ENCODE data around the gene LRRC17.

The LRRC17 gene

DNA sequence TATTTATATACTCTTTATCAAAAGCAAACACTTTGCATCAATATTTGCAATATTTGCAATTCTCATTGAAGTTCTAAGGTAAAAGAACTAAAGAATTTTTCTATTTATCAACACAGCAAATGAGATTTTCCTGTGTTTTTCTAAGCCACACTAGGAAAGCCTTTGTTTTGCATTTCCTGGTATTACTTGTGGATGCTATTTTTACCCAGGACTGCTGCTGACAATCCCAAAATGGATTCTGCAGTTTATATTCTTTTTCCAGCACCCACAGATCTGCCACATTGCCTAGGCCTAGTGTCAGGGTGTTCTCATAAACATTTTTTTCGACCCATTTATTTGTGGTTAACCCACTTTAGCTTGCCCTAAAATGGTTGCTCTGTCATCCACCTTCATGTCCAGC lies 25.9 kb downstream of the LRRC17 start (continued):
- TF ChIP-seq, protein P1, sequence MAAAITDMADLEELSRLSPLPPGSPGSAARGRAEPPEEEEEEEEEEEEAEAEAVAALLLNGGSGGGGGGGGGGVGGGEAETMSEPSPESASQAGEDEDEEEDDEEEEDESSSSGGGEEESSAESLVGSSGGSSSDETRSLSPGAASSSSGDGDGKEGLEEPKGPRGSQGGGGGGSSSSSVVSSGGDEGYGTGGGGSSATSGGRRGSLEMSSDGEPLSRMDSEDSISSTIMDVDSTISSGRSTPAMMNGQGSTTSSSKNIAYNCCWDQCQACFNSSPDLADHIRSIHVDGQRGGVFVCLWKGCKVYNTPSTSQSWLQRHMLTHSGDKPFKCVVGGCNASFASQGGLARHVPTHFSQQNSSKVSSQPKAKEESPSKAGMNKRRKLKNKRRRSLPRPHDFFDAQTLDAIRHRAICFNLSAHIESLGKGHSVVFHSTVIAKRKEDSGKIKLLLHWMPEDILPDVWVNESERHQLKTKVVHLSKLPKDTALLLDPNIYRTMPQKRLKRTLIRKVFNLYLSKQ (tag by site-specific recombination; IDR thresholded peaks at IDR 0.05; ENCODE audit: borderline replicate concordance), result no peak

DNA sequence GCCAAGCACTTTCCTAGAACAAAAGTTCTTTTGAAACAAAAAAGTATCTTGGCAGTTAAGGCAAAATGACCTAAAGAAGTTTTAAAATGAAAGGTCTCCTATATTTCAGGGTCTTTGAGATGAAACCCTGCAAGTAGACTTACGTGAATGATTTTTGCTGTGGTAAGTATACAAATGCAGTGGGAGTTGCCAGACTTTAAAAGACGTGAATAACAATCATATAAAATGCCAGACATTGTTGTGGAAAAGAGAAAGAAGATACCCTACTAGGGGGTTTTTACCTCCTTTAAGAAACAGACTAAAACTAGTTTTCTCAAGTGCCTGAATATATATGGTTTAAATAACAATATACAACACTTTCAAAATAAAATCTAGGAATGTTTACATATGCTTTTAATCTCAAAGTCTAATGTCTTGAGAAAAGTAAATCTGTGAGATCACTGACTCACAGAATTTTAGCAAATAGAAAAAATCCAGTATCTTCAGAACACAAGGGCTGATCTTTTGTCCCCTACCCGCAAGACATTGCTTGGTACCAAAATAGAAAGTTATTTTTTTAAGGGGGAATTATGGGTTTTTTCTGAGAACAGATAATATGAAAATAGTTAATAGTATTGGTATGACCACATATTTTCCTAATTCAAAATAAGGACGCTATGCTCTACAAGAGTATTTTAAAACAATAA lies 29.5 kb downstream of the LRRC17 start:
- Histone ChIP-seq H3K9me3 (ENCODE audit: control insufficient read depth, insufficient read depth, low read depth, low read length) (no peaks in the 10 kb centered on the region), H3K4me3 (ENCODE audit: low read depth, low read length) (no peak overlapping the region), H3K4me1 (ENCODE audit: control insufficient read depth, insufficient read depth, low read length) (no peaks in the 10 kb centered on the region), H3K36me3 (ENCODE audit: control insufficient read depth in 2 of 2, insufficient read depth in 1 of 2, low read length in 2 of 2) (no peaks in the 10 kb centered on the region), H3K27ac (ENCODE audit: extremely low read depth, low read depth, low read length) (no peak overlapping the region)
- ChIA-PET CTCF (no interaction called here), POLR2A (no interaction called here)
- TF ChIP-seq GFI1B (tag by site-specific recombination; IDR thresholded peaks at IDR 0.05) (no peak), ZNF514 (tag by site-specific recombination; IDR thresholded peaks at IDR 0.05) (no peak), ZFP41 (tag by site-specific recombination; IDR thresholded peaks at IDR 0.05; ENCODE audit: borderline replicate concordance) (no peak), ZNF510 (tag by site-specific recombination; IDR thresholded peaks at IDR 0.05; ENCODE audit: insufficient replicate concordance) (no peak), HOXD13 (CRISPR knock-in tag; IDR thresholded peaks at IDR 0.05; ENCODE audit: borderline replicate concordance) (no peak)

DNA sequence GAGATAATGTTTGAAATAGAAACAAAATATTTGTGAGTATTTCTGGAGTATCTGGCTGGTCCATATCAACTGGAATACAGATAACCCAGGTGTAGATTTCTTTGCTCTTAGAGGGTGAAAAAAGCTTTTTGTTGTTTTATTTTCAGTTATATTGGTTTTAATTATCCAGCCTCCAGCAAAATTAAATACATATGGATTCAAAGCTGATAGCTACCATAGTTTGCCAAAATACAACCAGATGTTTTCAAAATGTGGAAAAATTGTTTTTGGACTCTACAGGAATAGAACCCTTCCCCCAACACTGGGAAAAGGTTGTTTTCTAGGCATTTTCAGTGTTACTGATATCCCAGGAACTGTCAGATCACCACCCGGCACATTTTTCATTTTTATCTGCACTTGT lies 30.1 kb downstream of the LRRC17 start:
- H3K4me1 ChIP-seq (ENCODE audit: control insufficient read depth, insufficient read depth, low read length), result no peaks in the 10 kb centered on the region
- TF ChIP-seq ZNF19 (tag by site-specific recombination; IDR thresholded peaks at IDR 0.05; ENCODE audit: low read depth) (no peak), SETDB1 (IDR thresholded peaks at IDR 0.05; ENCODE audit: insufficient read length, low read length) (no peak), ZNF157 (tag by site-specific recombination; IDR thresholded peaks at IDR 0.05) (no peak), ZNF175 (tag by site-specific recombination; IDR thresholded peaks at IDR 0.05) (no peak), ZNF302 (tag by site-specific recombination; IDR thresholded peaks at IDR 0.05; ENCODE audit: low read depth) (no peak), OVOL3 (tag by site-specific recombination; IDR thresholded peaks at IDR 0.05) (no peak), ZNF324 (tag by site-specific recombination; IDR thresholded peaks at IDR 0.05) (no peak), ZNF501 (tag by site-specific recombination; IDR thresholded peaks at IDR 0.05) (no peak), OSR2 (tag by site-specific recombination; IDR thresholded peaks at IDR 0.05) (no peak), ZNF23 (tag by site-specific recombination; IDR thresholded peaks at IDR 0.05; ENCODE audit: borderline replicate concordance) (no peak)
- TF ChIP-seq, protein P2, sequence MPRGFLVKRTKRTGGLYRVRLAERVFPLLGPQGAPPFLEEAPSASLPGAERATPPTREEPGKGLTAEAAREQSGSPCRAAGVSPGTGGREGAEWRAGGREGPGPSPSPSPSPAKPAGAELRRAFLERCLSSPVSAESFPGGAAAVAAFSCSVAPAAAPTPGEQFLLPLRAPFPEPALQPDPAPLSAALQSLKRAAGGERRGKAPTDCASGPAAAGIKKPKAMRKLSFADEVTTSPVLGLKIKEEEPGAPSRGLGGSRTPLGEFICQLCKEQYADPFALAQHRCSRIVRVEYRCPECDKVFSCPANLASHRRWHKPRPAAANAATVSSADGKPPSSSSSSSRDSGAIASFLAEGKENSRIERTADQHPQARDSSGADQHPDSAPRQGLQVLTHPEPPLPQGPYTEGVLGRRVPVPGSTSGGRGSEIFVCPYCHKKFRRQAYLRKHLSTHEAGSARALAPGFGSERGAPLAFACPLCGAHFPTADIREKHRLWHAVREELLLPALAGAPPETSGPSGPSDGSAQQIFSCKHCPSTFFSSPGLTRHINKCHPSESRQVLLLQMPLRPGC (tag by site-specific recombination; IDR thresholded peaks at IDR 0.05), result no peak
- ChIA-PET CTCF (no interaction called here), POLR2A (no interaction called here)
- no peaks in the 10 kb centered on the region for H3K36me3 ChIP-seq (ENCODE audit: control insufficient read depth in 2 of 2, insufficient read depth in 1 of 2, low read length in 2 of 2)
- H3K27ac ChIP-seq (ENCODE audit: extremely low read depth, low read depth, low read length), result no peak overlapping the region
- no peak overlapping the region for H3K4me3 ChIP-seq (ENCODE audit: low read depth, low read length)
- H3K9me3 ChIP-seq (ENCODE audit: control insufficient read depth, insufficient read depth, low read depth, low read length), result no peaks in the 10 kb centered on the region

DNA sequence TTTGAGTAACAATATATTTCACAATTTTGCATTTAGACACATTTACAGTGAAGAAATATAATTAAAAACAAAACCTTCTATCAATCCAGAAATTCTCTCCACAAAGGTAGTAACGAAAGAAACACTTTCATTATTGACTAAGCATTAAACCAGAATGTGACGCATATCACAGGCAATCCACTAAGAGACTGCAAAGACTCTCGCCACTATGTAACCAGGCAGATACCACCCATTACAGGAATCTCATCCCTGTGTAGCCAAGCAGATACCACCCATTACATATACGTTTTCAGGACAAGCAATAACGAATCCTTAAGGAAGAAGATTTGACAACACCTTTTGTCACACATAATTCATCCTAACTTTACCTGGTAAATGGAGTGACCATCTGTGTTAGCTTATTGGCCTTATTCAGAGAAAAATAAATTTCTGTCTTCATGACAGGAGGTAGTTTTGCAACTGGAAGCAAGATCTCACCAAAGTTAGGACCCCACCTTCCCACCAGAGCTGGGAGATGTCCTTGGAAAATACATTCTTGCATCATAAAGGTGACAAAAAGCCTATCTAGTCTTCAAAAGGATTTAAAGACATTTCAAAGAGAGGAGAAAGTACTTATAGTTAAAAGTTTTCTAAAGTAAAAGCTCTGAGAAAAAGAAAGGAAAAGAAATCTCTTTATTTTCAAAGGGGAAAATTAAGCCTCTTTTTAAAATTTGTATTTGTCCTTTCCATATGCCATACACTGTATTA lies 30.8 kb downstream of the LRRC17 start:
- H3K27ac ChIP-seq (ENCODE audit: extremely low read depth, low read depth, low read length), result no peak overlapping the region

More for the DNA sequence above, 30.8 kb downstream of the LRRC17 start:
- Histone ChIP-seq H3K9me3 (ENCODE audit: control insufficient read depth, insufficient read depth, low read depth, low read length) (no peaks in the 10 kb centered on the region), H3K4me3 (ENCODE audit: low read depth, low read length) (no peak overlapping the region), H3K36me3 (ENCODE audit: control insufficient read depth in 2 of 2, insufficient read depth in 1 of 2, low read length in 2 of 2) (no peaks in the 10 kb centered on the region), H3K4me1 (ENCODE audit: control insufficient read depth, insufficient read depth, low read length) (no peaks in the 10 kb centered on the region)
- CTCF ChIA-PET, result no interaction called here
- TF ChIP-seq ZNF776 (tag by site-specific recombination; IDR thresholded peaks at IDR 0.05; ENCODE audit: borderline replicate concordance), result no peak
- 0 out of 2 replicates have a peak, but pooled peaks have one; percentile 42 for TF ChIP-seq PRDM1 (tag by site-specific recombination; IDR thresholded peaks at IDR 0.05)
- POLR2A ChIA-PET, result no interaction called here

Data from HEK293 (cell line).